HepG2 (cell line): ENCODE measurements around the gene OPA3.

Experiments used
- GMEB1 ChIP-seq: sonication (generic); formaldehyde crosslinking; IDR thresholded peaks from 2 replicates; pipeline ENCODE4 v1.5.1; 2020; ENCODE audit warnings: missing genetic modification reagents, mild to moderate bottlenecking, borderline replicate concordance
- HDAC6 ChIP-seq: fragments of 200-600 bp; sonication (generic); IDR thresholded peaks from 2 replicates; pipeline ENCODE4 v1.7.0; 2017; ENCODE audit warnings: mild to moderate bottlenecking, antibody characterized with exemption, low read length, low read depth
- KDM4B ChIP-seq: sonication (generic); formaldehyde crosslinking; IDR thresholded peaks from 2 replicates; pipeline ENCODE4 v1.4.0; 2020; ENCODE audit warnings: missing genetic modification reagents
- MAFK ChIP-seq, 2 experiments: IDR thresholded peaks in 1 of 2; conservative IDR thresholded peaks in 1 of 2; 2 replicates each; pipeline ENCODE4 v1.6.1; 2011; ENCODE audit warnings: improper control_type of control experiment in 2 of 2, low read length in 2 of 2
- MIER3 ChIP-seq: IDR thresholded peaks from 2 replicates; pipeline ENCODE4 v1.6.1; 2016; ENCODE audit warnings: missing compliant biosample characterization, borderline replicate concordance
- NR2F1 ChIP-seq, 2 experiments: fragments of 450-650 bp in 1 of 2; formaldehyde crosslinking in 1 of 2; IDR thresholded peaks; 2 replicates each; pipeline versions ENCODE4 v1.5.0 to v1.6.1; 2016 to 2020; ENCODE audit warnings: mild to moderate bottlenecking in 1 of 2, missing compliant biosample characterization in 1 of 2, missing genetic modification reagents in 1 of 2, moderate library complexity in 1 of 2
- POLR2AphosphoS5 ChIP-seq: IDR thresholded peaks from 2 replicates; pipeline ENCODE4 v1.6.1; 2012; ENCODE audit warnings: low read depth, low read length
- SRF ChIP-seq: IDR thresholded peaks from 2 replicates; pipeline ENCODE4 v1.6.1; 2011; ENCODE audit warnings: mild to moderate bottlenecking, low read depth, low read length, moderate library complexity
- U2AF1 ChIP-seq: fragments of 200-400 bp; formaldehyde crosslinking; optimal IDR thresholded peaks from 2 replicates; pipeline ENCODE3; 2017; ENCODE audit warnings: mild to moderate bottlenecking, low read depth, low read length
- ZKSCAN1 ChIP-seq: fragments of 150-350 bp; IDR thresholded peaks from 2 replicates; pipeline ENCODE4 v1.6.1; 2014; ENCODE audit warnings: low read length

DNA sequence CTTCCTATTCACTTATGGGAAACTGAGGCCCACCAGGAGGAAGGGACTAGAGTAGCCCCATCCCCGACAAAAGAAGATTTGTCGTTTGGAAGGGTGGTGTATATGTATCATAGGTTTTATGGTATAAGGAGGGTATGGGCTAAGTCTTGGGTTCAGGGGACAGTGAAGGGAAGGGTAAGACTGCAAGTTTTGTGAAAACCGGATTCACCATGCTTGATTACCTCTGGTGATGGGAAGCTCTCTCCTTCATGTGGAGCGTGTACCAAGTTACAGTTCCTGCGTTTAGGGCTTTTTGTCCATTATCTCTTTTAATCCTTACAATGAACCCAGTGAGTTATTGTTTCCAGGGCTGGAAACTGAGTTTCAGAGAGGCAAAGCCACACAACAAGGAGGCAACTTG lies 73.5 kb downstream of the OPA3 start:
- TF ChIP-seq NR2F1 (CRISPR knock-in tag; IDR thresholded peaks at IDR 0.05) (no peak), MAFK (conservative IDR thresholded peaks at IDR 0.05 in 1 of 2, IDR thresholded peaks at IDR 0.05 in 1 of 2; ENCODE audit: low read length in 2 of 2) (no peak), HDAC6 (no peak), ZKSCAN1 (no peak), GMEB1 (CRISPR knock-in tag) (no peak), U2AF1 (no peak), KDM4B (CRISPR knock-in tag) (no peak), MIER3 (no peak), SRF (no peak), POLR2AphosphoS5 (no peak)
